HG02623 (cell line): Measurements from ENCODE around the gene PHF2.

Experiments
- ATAC-seq: cut with Tn5 transposase; IDR thresholded peaks from one replicate; pipeline ENCODE4 v1.9.1; 2021; ENCODE audit warnings: moderate library complexity; ENCODE audit not compliant: unreplicated experiment

PHF2 gene

GRCh38 chr9:93649610-93650261 lies 73.4 kb downstream of the PHF2 start:
- ATAC-seq: no peak

DNA sequence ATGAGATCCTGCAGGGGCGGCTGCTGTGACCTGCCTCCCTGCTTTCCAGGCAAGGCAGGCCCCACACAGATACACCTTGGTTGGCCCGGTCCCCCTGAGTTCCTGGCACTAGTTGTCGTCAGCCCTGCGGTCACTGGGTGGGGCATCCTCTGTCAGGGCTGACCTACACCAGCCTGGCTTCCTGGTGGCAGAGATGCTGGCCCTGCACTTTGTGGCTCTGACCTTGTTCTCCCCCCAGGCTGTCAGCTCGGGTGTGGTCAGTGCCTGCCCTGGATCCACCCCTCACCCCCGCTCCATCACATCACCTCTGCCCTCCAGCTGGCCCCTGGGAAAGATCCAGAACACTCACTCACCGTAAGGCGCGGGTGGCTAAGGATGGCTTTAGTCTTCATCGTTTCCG lies 74.1 kb downstream of the PHF2 start:
- ATAC-seq: no peak

- ATAC-seq: no peak
These were observed 75.2 kb downstream of the PHF2 start for GRCh38 chr9:93651521-93651950.

GRCh38 chr9:93652604-93653592 lies 76.5 kb downstream of the PHF2 start:
- ATAC-seq: no peak

- ATAC-seq: no peak
These were observed 77.4 kb downstream of the PHF2 start for GRCh38 chr9:93653760-93654159.

- no peak for ATAC-seq
These were observed 78.1 kb downstream of the PHF2 start for GRCh38 chr9:93654351-93654961.

- ATAC-seq: no peak
These were observed 79.4 kb downstream of the PHF2 start for GRCh38 chr9:93655621-93656425.

- ATAC-seq: no peak
These were observed 80.2 kb downstream of the PHF2 start for GRCh38 chr9:93656426-93657239.

DNA sequence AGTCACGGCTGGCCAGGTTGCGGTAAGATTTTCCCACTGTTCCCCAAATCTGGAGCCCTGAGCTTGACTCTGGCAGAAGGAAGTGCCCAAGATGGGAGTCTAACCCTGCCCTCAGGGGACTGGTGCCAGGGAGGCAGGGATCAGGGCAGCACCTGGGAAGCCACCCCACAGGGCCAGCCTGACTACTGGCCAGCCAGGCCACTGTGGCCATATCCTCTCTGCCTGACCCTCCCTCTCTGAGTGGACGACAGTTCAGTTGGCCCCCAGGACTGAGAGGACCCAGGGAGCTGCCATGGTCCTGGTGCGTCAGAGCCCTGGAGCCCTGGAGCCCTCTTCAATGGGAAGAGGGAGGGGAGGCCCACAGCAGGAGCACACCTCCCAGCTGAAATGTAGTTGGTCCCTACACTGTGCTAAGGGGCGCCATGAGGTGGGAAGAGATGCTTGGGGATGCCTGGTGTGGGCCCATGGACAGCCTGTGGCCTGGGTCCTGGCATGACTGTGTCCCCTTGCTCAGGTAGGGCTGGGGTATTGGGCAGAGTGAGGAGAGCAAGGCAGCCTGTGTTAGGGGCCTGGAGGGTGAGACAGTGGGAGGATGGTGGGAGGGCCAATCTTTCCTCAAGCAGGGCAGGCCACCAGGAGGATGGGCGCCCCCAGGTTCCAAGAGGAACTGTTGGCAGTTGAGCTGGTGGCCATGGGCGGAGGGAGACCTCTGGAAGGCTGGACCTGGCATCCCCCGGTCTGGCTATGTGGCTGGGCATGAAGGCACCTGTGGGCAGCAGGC lies 81.1 kb downstream of the PHF2 start:
- ATAC-seq: no peak

- ATAC-seq: no peak
These were observed 82.0 kb downstream of the PHF2 start for GRCh38 chr9:93658184-93658925.

- ATAC-seq: no peak
These were observed 82.9 kb downstream of the PHF2 start for GRCh38 chr9:93659044-93659836.

DNA sequence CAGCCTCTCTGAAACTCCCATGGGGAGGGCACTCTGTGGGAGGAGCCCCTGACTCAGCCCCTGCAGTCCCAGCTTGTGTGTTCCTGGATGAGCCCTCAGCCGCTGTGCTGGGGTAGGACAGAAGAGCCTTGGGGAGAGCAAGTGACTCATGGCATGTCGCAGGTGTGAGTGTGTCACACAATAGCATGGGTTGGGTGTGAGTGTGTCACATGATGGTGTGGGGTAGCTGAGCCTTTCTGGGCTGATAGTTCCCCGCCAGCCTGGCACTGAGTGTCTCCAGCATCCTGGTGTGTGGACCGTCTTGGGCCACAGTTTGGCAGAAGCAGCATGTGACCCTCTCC lies 83.4 kb downstream of the PHF2 start:
- ATAC-seq: no peak

GRCh38 chr9:93660352-93661046 lies 84.1 kb downstream of the PHF2 start:
- ATAC-seq: no peak

GRCh38 chr9:93661591-93661990 lies 85.2 kb downstream of the PHF2 start:
- no peak for ATAC-seq

- no peak for ATAC-seq
These were observed 85.7 kb downstream of the PHF2 start for GRCh38 chr9:93662016-93662638.

DNA sequence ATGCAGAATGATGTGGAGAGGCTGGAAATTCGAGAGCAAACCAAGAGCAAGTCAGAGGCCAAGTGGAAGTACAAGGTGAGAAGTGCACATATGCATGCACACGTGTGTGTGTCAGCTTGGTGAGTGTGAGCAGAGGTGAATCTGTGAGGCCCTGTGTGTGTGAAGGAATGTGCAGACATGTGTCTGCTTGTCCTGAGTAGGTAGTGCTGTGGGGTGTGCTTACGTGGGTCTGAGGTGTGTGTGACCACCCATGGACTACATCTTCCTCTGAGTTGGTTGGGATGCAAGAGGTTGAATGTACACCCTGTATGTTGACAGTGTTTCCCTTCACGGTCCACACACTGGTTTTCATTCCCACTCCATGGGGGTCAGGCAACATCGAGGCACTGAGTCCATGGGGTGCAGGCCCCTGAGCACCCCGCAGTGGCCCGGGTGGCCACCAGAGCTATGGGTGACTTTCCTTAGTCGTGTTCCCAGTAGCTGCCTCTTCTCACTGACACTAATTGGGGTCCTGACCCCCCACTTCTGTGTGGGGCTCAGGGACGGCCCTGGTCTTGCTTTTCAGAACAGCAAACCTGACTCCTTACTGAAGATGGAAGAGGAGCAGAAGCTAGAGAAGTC lies 86.7 kb downstream of the PHF2 start:
- ATAC-seq: no peak
